SK-MEL-5 (cell line): ENCODE measurements around the gene GNB1L. TPM values are rescaled to one million over a fixed set of nuclear protein-coding genes. Genes with fewer than 3 reads are reported as not detected.
"Not testable (repeated sequence)": the region's sequence is repeated elsewhere in the genome, so short reads cannot be mapped to it uniquely, and the experiment has no call there.

Experiments
- DNase-seq: peaks from one replicate; pipeline ENCODE4 v3.0.0-alpha.2; 2016; ENCODE audit warnings: low read depth, low spot score
- in situ Hi-C: cut with HindIII; loops from 2 replicates; pipeline ENCODE4 v1.10.0; 2016; ENCODE audit warnings: low sequenced_read_pairs, high pct_unique_total_duplicates, low pct_unique_long_range_greater_than_20kb
- total RNA-seq: library from RNA; depleted of rRNA; stranded (reverse); fragments of >200 nt; shearing (Covaris generic); gene quantifications from 2 replicates; pipeline ENCODE4 v1.2.3, GENCODE V29; 2014

The GNB1L gene
- total RNA-seq, 1 experiment from 2014 or later = 8.7 TPM

GRCh38 chr22:19799322-19800190 lies 55.1 kb downstream of the GNB1L start:
- in situ Hi-C loops = no loop called here
- no peak for DNase-seq

DNA sequence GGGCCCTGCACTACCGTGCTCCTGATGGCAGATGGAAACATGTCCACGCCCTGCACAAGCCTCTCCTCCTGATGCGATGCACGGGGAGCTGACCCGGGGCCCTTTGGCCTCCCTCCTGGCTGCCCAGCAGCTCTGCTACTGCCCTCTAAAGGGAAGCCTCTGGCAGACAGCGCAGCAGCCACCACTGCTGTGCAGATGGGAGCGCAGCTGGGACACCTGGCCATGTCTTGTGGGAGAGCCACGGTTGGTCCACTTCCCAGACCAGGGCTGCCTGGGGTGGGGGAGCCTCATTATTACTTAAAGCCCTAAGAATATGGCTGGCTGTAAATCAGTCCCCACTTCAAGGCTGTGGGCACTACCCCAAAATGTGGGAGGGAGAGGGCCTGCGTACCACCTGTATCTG lies 55.8 kb downstream of the GNB1L start:
- no peak for DNase-seq
- in situ Hi-C loops = no loop called here

- no peak for DNase-seq
- in situ Hi-C loops = no loop called here
Observed at GRCh38 chr22:19798003-19798665, 56.5 kb downstream of the GNB1L start.

GRCh38 chr22:19797086-19798002 lies 57.3 kb downstream of the GNB1L start:
- no peak for DNase-seq
- in situ Hi-C loops = no loop called here

- DNase-seq = no peak
- in situ Hi-C loops = no loop called here
Observed at GRCh38 chr22:19796160-19796559, 58.5 kb downstream of the GNB1L start.

- DNase-seq = no peak
- in situ Hi-C loops = no loop called here
Observed at GRCh38 chr22:19795617-19796008, 59.1 kb downstream of the GNB1L start.

- in situ Hi-C loops = no loop called here
Observed at GRCh38 chr22:19793661-19794310, 60.9 kb downstream of the GNB1L start.

DNA sequence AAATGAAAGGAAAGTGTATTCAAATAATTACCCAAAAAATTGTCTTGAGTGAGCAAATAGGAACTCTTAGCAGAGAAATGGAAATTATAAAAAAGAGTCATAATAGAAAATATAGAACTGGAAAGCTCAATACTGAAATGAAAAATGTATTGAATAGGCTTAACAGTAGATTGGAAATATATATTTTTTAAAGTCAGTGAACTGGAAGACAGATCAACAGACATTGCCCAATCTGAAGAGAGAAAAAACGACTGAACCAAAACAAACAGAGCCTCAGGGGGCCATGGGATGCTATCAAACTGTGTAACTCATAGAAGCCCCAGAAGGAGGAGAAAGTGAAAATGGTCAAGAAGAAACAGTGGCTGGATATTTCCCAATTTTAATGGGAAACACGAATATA lies 61.5 kb downstream of the GNB1L start:
- in situ Hi-C loops = no loop called here
- DNase-seq = no peak

More at GRCh38 chr22:19793661-19794310, 60.9 kb downstream of the GNB1L start:
- no peak for DNase-seq

DNA sequence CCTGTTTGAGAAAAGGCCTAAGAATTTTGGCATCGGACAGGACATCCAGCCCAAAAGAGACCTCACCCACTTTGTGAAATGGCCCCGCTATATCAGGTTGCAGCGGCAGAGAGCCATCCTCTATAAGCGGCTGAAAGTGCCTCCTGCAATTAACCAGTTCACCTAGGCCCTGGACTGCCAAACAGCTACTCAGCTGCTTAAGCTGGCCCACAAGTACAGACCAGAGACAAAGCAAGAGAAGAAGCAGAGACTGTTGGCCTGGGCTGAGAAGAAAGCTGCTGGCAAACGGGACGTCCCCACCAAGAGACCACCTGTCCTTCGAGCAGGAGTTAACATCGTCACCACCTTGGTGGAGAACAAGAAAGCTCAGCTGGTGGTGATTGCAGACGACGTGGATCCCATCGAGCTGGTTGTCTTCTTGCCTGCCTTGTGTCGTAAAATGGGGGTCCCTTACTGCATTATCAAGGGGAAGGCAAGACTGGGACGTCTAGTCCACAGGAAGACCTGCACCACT lies 62.2 kb downstream of the GNB1L start:
- in situ Hi-C loops, DNase-seq: not testable (repeated sequence)

- no peak for DNase-seq
- in situ Hi-C loops = no loop called here
Observed at GRCh38 chr22:19791894-19792293, 62.8 kb downstream of the GNB1L start.

- in situ Hi-C loops = no loop called here
- no peak for DNase-seq
Observed at GRCh38 chr22:19791243-19791642, 63.4 kb downstream of the GNB1L start.

- DNase-seq = no peak
- in situ Hi-C loops = no loop called here
Observed at GRCh38 chr22:19789828-19790227, 64.8 kb downstream of the GNB1L start.

- in situ Hi-C loops = no loop called here
- no peak for DNase-seq
Observed at GRCh38 chr22:19789406-19789805, 65.3 kb downstream of the GNB1L start.

GRCh38 chr22:19788661-19789225 lies 65.9 kb downstream of the GNB1L start:
- in situ Hi-C loops = no loop called here
- DNase-seq = no peak

DNA sequence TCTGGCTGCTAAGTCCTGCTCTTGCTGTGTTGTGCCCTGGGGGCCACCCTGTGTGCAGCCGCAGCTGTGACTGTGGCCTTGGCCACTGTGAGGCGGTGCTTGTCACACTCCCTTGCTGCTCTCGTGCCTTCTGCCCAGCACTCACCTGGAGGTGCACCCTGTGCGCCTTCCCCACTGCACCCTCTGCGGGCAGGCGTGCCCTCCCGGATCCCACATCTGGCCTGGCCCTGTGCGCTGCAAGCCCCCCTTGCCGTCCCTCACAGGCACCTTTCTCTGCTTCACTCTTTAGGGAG lies 66.9 kb downstream of the GNB1L start:
- no peak for DNase-seq
- in situ Hi-C loops = no loop called here

GRCh38 chr22:19786959-19787848 lies 67.5 kb downstream of the GNB1L start:
- no peak for DNase-seq
- in situ Hi-C loops = no loop called here

DNA sequence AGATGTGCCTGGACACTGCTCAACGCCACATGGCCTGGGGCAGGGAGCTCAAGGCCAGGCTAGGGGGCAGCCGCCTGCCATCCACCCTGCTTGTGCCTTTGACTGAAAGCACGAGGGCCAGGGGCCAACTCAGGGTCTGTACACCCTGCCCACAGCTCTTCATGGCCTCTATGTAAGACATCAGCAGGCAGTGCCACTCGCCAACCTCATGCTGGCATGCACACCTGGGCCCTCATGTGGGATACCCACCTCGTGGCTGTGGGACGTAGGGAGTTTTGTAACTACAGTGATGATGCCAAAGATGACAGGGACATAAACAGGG lies 68.4 kb downstream of the GNB1L start:
- in situ Hi-C loops = no loop called here
- DNase-seq = no peak
